HL-60 (cell line): ENCODE data around the gene ANKRD40.

Experiments
- DNase-seq, 2 experiments: peaks; one replicate each; pipeline ENCODE4 v3.0.0-alpha.2; 2010 to 2020; ENCODE audit warnings: low read depth in 1 of 2, low spot score in 1 of 2
- H3K27ac ChIP-seq: fragments of 250-450 bp; sonication (Bioruptor Pico); replicated peaks from 2 replicates; pipeline ENCODE4 v1.5.1; 2020; ENCODE audit warnings: mild to moderate bottlenecking, moderate library complexity
- H3K27me3 ChIP-seq: fragments of 250-450 bp; sonication (Bioruptor Pico); 2 replicates; pipeline ENCODE4 v1.5.1; 2021; ENCODE audit warnings: mild to moderate bottlenecking, moderate library complexity; ENCODE audit not compliant: insufficient read depth, poor library complexity, severe bottlenecking
- H3K4me3 ChIP-seq: replicated peaks from 2 replicates; pipeline ENCODE4 v1.5.1; 2011; ENCODE audit warnings: mild to moderate bottlenecking, control low read depth, low read length; ENCODE audit not compliant: insufficient read depth
- CTCF ChIP-seq: IDR thresholded peaks from one replicate; pipeline ENCODE4 v1.5.1; 2011; ENCODE audit warnings: low read length, control low read depth, inconsistent platforms; ENCODE audit not compliant: insufficient read depth
- GABPA ChIP-seq: IDR thresholded peaks from 2 replicates; pipeline ENCODE4 v1.6.1; 2012; ENCODE audit warnings: low read depth
- POLR2AphosphoS5 ChIP-seq: IDR thresholded peaks from 2 replicates; pipeline ENCODE4 v1.6.1; 2012; ENCODE audit warnings: low read depth
- REST ChIP-seq: IDR thresholded peaks from 2 replicates; pipeline ENCODE4 v1.6.1; 2012; ENCODE audit warnings: low read depth; ENCODE audit not compliant: insufficient replicate concordance
- SPI1 ChIP-seq: IDR thresholded peaks from 2 replicates; pipeline ENCODE4 v1.6.1; 2012; ENCODE audit warnings: low read depth, mild to moderate bottlenecking, borderline replicate concordance

Gene ANKRD40

GRCh38 chr17:50715471-50715870 is 7.8 kb upstream of the ANKRD40 start:
- Histone ChIP-seq H3K4me3 (no peak overlapping the region), H3K27ac (no peak overlapping the region), H3K27me3 (no peaks in the 10 kb centered on the region)
- no peak for DNase-seq
- TF ChIP-seq SPI1 (no peak), CTCF (no peak), POLR2AphosphoS5 (no peak), GABPA (no peak), REST (no peak)

GRCh38 chr17:50712641-50713040 is 4.9 kb upstream of the ANKRD40 start:
- TF ChIP-seq POLR2AphosphoS5 (no peak), SPI1 (no peak), REST (no peak), CTCF (no peak), GABPA (no peak)

GRCh38 chr17:50710650-50711049 is 2.9 kb upstream of the ANKRD40 start:
- Histone ChIP-seq H3K27ac (no peak overlapping the region), H3K4me3 (no peak overlapping the region), H3K27me3 (no peaks in the 10 kb centered on the region)
- DNase-seq = no peak
- TF ChIP-seq CTCF (no peak), POLR2AphosphoS5 (no peak), REST (no peak), GABPA (no peak), SPI1 (no peak)

More at GRCh38 chr17:50712641-50713040, 4.9 kb upstream of the ANKRD40 start:
- Histone ChIP-seq H3K4me3 (no peak overlapping the region), H3K27ac (no peak overlapping the region), H3K27me3 (no peaks in the 10 kb centered on the region)
- no peak for DNase-seq
